Naive B cell (primary cell): Measurements from ENCODE around the gene IKZF2. TPM values are rescaled to one million over a fixed set of nuclear protein-coding genes. Genes with fewer than 3 reads are reported as not detected.

Experiments
- ATAC-seq, 2 donors: fragments of 150-1000 bp; cut with Tn5 transposase; 2 replicates each; pipeline ENCODE4 v1.10.0; 2021; ENCODE audit warnings: low read depth in 2 of 2, mild to moderate bottlenecking in 2 of 2, moderate library complexity in 2 of 2
- DNase-seq: peaks from one replicate; pipeline ENCODE4 v3.0.0; 2022
- H3K27ac Mint-ChIP-seq, 6 donors: one replicate each; pipeline ENCODE4 v1.8.0; 2020 to 2022; ENCODE audit warnings: mild to moderate bottlenecking in 6 of 6, mixed read lengths in 6 of 6, moderate library complexity in 5 of 6, inconsistent platforms in 2 of 6
- H3K27me3 Mint-ChIP-seq, 3 donors: one replicate each; pipeline ENCODE4 v1.8.0; 2021 to 2022; ENCODE audit warnings: mixed read lengths in 3 of 3, mild to moderate bottlenecking in 1 of 3
- H3K36me3 Mint-ChIP-seq, 2 donors: one replicate each; pipeline ENCODE4 v1.8.0; 2020 to 2022; ENCODE audit warnings: mixed read lengths in 2 of 2, inconsistent platforms in 1 of 2, mild to moderate bottlenecking in 1 of 2
- H3K4me1 Mint-ChIP-seq, 3 donors: one replicate each; pipeline ENCODE4 v1.8.0; 2020 to 2022; ENCODE audit warnings: mixed read lengths in 3 of 3, inconsistent platforms in 1 of 3, mild to moderate bottlenecking in 1 of 3, moderate library complexity in 1 of 3
- H3K4me3 Mint-ChIP-seq, 8 donors: one replicate each; pipeline ENCODE4 v1.8.0; 2020 to 2022; ENCODE audit warnings: mild to moderate bottlenecking in 8 of 8, mixed read lengths in 8 of 8, moderate library complexity in 8 of 8, inconsistent platforms in 2 of 8
- H3K9me3 Mint-ChIP-seq, 7 donors: one replicate each; pipeline ENCODE4 v1.8.0; 2020 to 2022; ENCODE audit warnings: mixed read lengths in 7 of 7, mild to moderate bottlenecking in 5 of 7, inconsistent platforms in 2 of 7, moderate library complexity in 1 of 7
- polyA plus RNA-seq, 6 donors: library from polyadenylated mRNA; unstranded; fragments of 300-500 nt; fragmentation: Illumina TruSeq; gene quantifications; one replicate each; pipeline ENCODE4 v1.2.3, GENCODE V29; 2021; ENCODE audit warnings: low read depth in 6 of 6

IKZF2 gene
- polyA plus RNA-seq, 6 donors from 2014 or later = 0.59 to 6.8 (median 4.5) TPM

GRCh38 chr2:213105212-213105611, 46.2 kb downstream of the IKZF2 start:
- peaks cover 14 to 42% (median 36%) of the 10 kb centered on the region in 3 donors for H3K4me1 Mint-ChIP-seq
- no peak for ATAC-seq

GRCh38 chr2:213104903-213105202, 46.6 kb downstream of the IKZF2 start:
- DNase-seq = no peak
- peak overlapping the region in 2 of 6 donors; percentile 65 to 83 for H3K27ac Mint-ChIP-seq
- H3K4me1 Mint-ChIP-seq = peaks cover 14 to 43% (median 36%) of the 10 kb centered on the region in 3 donors
- no peak for ATAC-seq
- peak overlapping the region in 5 of 8 donors; percentile 21 to 81 (median 68) for H3K4me3 Mint-ChIP-seq
- H3K36me3 Mint-ChIP-seq = no peaks in the 10 kb centered on the region
- no peaks in the 10 kb centered on the region for H3K9me3 Mint-ChIP-seq
- no peaks in the 10 kb centered on the region for H3K27me3 Mint-ChIP-seq

More at GRCh38 chr2:213105212-213105611, 46.2 kb downstream of the IKZF2 start:
- H3K36me3 Mint-ChIP-seq = no peaks in the 10 kb centered on the region
- no peak for DNase-seq
- peak overlapping the region in 3 of 6 donors; percentile 29 to 83 (median 65) for H3K27ac Mint-ChIP-seq
- H3K27me3 Mint-ChIP-seq = no peaks in the 10 kb centered on the region
- no peaks in the 10 kb centered on the region for H3K9me3 Mint-ChIP-seq
- H3K4me3 Mint-ChIP-seq = peak overlapping the region in 4 of 8 donors; percentile 5 to 31 (median 14)

GRCh38 chr2:213104092-213104902, 47.1 kb downstream of the IKZF2 start:
- no peaks in the 10 kb centered on the region for H3K27me3 Mint-ChIP-seq
- peak in 1 of 2 donors; percentile 35 for ATAC-seq
- no peaks in the 10 kb centered on the region for H3K9me3 Mint-ChIP-seq
- DNase-seq = no peak
- H3K27ac Mint-ChIP-seq = peak overlapping the region in 2 of 6 donors; percentile 77 to 83
- no peaks in the 10 kb centered on the region for H3K36me3 Mint-ChIP-seq
- H3K4me1 Mint-ChIP-seq = peaks cover 19 to 48% (median 36%) of the 10 kb centered on the region in 3 donors
- peak overlapping the region; percentile 31 to 81 (median 70) for H3K4me3 Mint-ChIP-seq

GRCh38 chr2:213101692-213102460, 49.5 kb downstream of the IKZF2 start:
- no peaks in the 10 kb centered on the region for H3K27me3 Mint-ChIP-seq
- peak overlapping the region in 1 of 6 donors; percentile 76 for H3K27ac Mint-ChIP-seq
- H3K4me1 Mint-ChIP-seq = peaks cover 22 to 49% (median 36%) of the 10 kb centered on the region in 3 donors
- peak overlapping the region in 6 of 8 donors; percentile 4 to 58 (median 26) for H3K4me3 Mint-ChIP-seq
- ATAC-seq = peak; percentile 39 to 58
- no peaks in the 10 kb centered on the region for H3K36me3 Mint-ChIP-seq
- no peaks in the 10 kb centered on the region for H3K9me3 Mint-ChIP-seq
- no peak for DNase-seq

GRCh38 chr2:213101109-213101508, 50.3 kb downstream of the IKZF2 start:
- ATAC-seq = no peak
- DNase-seq = no peak
- Mint-ChIP-seq H3K27me3 (no peaks in the 10 kb centered on the region), H3K36me3 (no peaks in the 10 kb centered on the region), H3K27ac (peak overlapping the region in 2 of 6 donors; percentile 6 to 11), H3K4me3 (peak overlapping the region in 1 of 8 donors; percentile 3), H3K9me3 (no peaks in the 10 kb centered on the region), H3K4me1 (peaks cover 22 to 49% (median 36%) of the 10 kb centered on the region in 3 donors)

GRCh38 chr2:213098612-213099011, 52.8 kb downstream of the IKZF2 start:
- Mint-ChIP-seq H3K27ac (peak overlapping the region in 1 of 6 donors; percentile 41), H3K27me3 (no peaks in the 10 kb centered on the region), H3K9me3 (no peaks in the 10 kb centered on the region), H3K4me1 (peaks cover 17 to 40% (median 17%) of the 10 kb centered on the region in 3 donors), H3K36me3 (no peaks in the 10 kb centered on the region), H3K4me3 (no peak overlapping the region)
- no peak for ATAC-seq
- DNase-seq = no peak

- DNase-seq (no peak), ATAC-seq (no peak)
- no peak overlapping the region for H3K4me3 Mint-ChIP-seq
- H3K27me3 Mint-ChIP-seq = no peaks in the 10 kb centered on the region
- H3K27ac Mint-ChIP-seq = peak overlapping the region in 1 of 6 donors; percentile 39
- H3K9me3 Mint-ChIP-seq = peaks cover 0 to 6% (median 0%) of the 10 kb centered on the region in 7 donors
- peaks cover 0 to 16% (median 10%) of the 10 kb centered on the region in 3 donors for H3K4me1 Mint-ChIP-seq
- peaks cover 0 to 10% of the 10 kb centered on the region in 2 donors for H3K36me3 Mint-ChIP-seq
These were observed 59.6 kb downstream of the IKZF2 start for GRCh38 chr2:213091765-213092164.

- no peak for ATAC-seq
- Mint-ChIP-seq H3K36me3 (peaks cover 0 to 10% of the 10 kb centered on the region in 2 donors), H3K9me3 (peaks cover 0 to 6% (median 0%) of the 10 kb centered on the region in 7 donors), H3K4me1 (peaks cover 0 to 16% (median 10%) of the 10 kb centered on the region in 3 donors), H3K27me3 (no peaks in the 10 kb centered on the region), H3K27ac (peak overlapping the region in 1 of 6 donors; percentile 15), H3K4me3 (no peak overlapping the region)
- no peak for DNase-seq
These were observed 60.6 kb downstream of the IKZF2 start for GRCh38 chr2:213090772-213091171.

GRCh38 chr2:213089438-213089837, 62.0 kb downstream of the IKZF2 start:
- Mint-ChIP-seq H3K4me1 (peaks cover 0 to 16% (median 10%) of the 10 kb centered on the region in 3 donors), H3K27ac (no peak overlapping the region), H3K36me3 (peaks cover 0 to 10% of the 10 kb centered on the region in 2 donors), H3K9me3 (peaks cover 0 to 6% (median 0%) of the 10 kb centered on the region in 7 donors), H3K27me3 (no peaks in the 10 kb centered on the region), H3K4me3 (no peak overlapping the region)
- ATAC-seq (no peak), DNase-seq (no peak)

GRCh38 chr2:213087040-213087439, 64.4 kb downstream of the IKZF2 start:
- Mint-ChIP-seq H3K27ac (no peak overlapping the region), H3K4me3 (no peak overlapping the region), H3K27me3 (no peaks in the 10 kb centered on the region), H3K36me3 (peaks cover 0 to 10% of the 10 kb centered on the region in 2 donors), H3K9me3 (peaks cover 0 to 6% (median 0%) of the 10 kb centered on the region in 7 donors), H3K4me1 (peaks cover 4 to 11% (median 7%) of the 10 kb centered on the region in 3 donors)
- no peak for DNase-seq
- no peak for ATAC-seq

- peaks cover 4 to 11% (median 7%) of the 10 kb centered on the region in 3 donors for H3K4me1 Mint-ChIP-seq
- H3K27me3 Mint-ChIP-seq = no peaks in the 10 kb centered on the region
- no peak overlapping the region for H3K4me3 Mint-ChIP-seq
- no peak for DNase-seq
- peaks cover 0 to 10% of the 10 kb centered on the region in 2 donors for H3K36me3 Mint-ChIP-seq
- peaks cover 0 to 6% (median 0%) of the 10 kb centered on the region in 7 donors for H3K9me3 Mint-ChIP-seq
- no peak overlapping the region for H3K27ac Mint-ChIP-seq
- no peak for ATAC-seq
These were observed 64.8 kb downstream of the IKZF2 start for GRCh38 chr2:213086571-213086970.

GRCh38 chr2:213086050-213086449, 65.4 kb downstream of the IKZF2 start:
- H3K9me3 Mint-ChIP-seq = peaks cover 0 to 6% (median 0%) of the 10 kb centered on the region in 7 donors
- DNase-seq = no peak
- peaks cover 4 to 16% (median 12%) of the 10 kb centered on the region in 3 donors for H3K4me1 Mint-ChIP-seq
- no peak overlapping the region for H3K27ac Mint-ChIP-seq
- H3K36me3 Mint-ChIP-seq = peaks cover 0 to 10% of the 10 kb centered on the region in 2 donors
- no peaks in the 10 kb centered on the region for H3K27me3 Mint-ChIP-seq
- ATAC-seq = no peak
- H3K4me3 Mint-ChIP-seq = no peak overlapping the region

- Mint-ChIP-seq H3K27ac (no peak overlapping the region), H3K4me1 (peaks cover 4 to 19% (median 14%) of the 10 kb centered on the region in 3 donors), H3K27me3 (no peaks in the 10 kb centered on the region), H3K9me3 (peaks cover 0 to 6% (median 0%) of the 10 kb centered on the region in 7 donors), H3K36me3 (peaks cover 0 to 10% of the 10 kb centered on the region in 2 donors), H3K4me3 (no peak overlapping the region)
- DNase-seq (no peak), ATAC-seq (no peak)
These were observed 65.9 kb downstream of the IKZF2 start for GRCh38 chr2:213085538-213085937.
